Measurements from ENCODE around the gene EGFR.

DNA sequence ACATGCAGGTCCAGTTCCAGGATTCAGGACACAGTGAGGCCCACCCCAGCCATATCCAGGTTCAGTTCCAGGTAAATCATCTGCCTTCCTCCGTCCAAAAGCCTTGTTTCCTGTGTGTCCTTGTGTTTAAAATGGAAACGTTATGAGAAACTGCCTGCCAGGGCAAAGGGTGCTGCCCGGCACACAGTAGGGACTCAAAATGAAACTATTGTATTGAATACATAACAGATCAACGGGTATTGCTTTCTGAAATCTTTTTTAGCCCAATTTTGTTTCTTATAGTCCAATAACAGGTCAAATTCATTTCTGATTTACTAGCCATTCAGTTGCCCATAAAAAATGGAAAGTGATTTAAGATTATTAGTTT is 115.5 kb downstream of the EGFR start:
- TF ChIP-seq CTCF (IDR thresholded peaks at IDR 0.05), result no peak
- TF ChIP-seq POLR2A (IDR thresholded peaks at IDR 0.05), result no peak

Data from adrenal gland (tissue), 5 donors.